Fibroblast of skin of abdomen (primary cell): ENCODE results near the gene HNRNPAB.
A peak's percentile ranks its signal among the peaks of the same experiment; 100 is the strongest.
"Not testable (repeated sequence)": the region's sequence is repeated elsewhere in the genome, so short reads cannot be mapped to it uniquely, and the experiment has no call there.

ENCODE experiments used
- DNase-seq: peaks from one replicate; pipeline ENCODE4 v3.0.0-alpha.2; 2013

Gene HNRNPAB

GRCh38 chr5:178246624-178247279 lies 42.4 kb downstream of the HNRNPAB start:
- DNase-seq = no peak

GRCh38 chr5:178247481-178248456 lies 43.4 kb downstream of the HNRNPAB start:
- no peak for DNase-seq

GRCh38 chr5:178248750-178249149 lies 44.4 kb downstream of the HNRNPAB start:
- DNase-seq = no peak

- peak; percentile 17 for DNase-seq
These were observed 45.1 kb downstream of the HNRNPAB start for GRCh38 chr5:178249191-178249989.

- DNase-seq = no peak
These were observed 45.9 kb downstream of the HNRNPAB start for GRCh38 chr5:178250263-178250662.

GRCh38 chr5:178252258-178252657 lies 47.9 kb downstream of the HNRNPAB start:
- DNase-seq = no peak

- not testable (repeated sequence) for DNase-seq
These were observed 49.3 kb downstream of the HNRNPAB start for GRCh38 chr5:178253632-178254031.

- no peak for DNase-seq
These were observed 52.4 kb downstream of the HNRNPAB start for GRCh38 chr5:178256746-178257145.

GRCh38 chr5:178257650-178258049 lies 53.3 kb downstream of the HNRNPAB start:
- DNase-seq = no peak

- DNase-seq = no peak
These were observed 55.5 kb downstream of the HNRNPAB start for GRCh38 chr5:178259623-178260536.
